GM23338 (cell line): ENCODE data around the gene ANKFN1. TPM values are rescaled to one million over a fixed set of nuclear protein-coding genes. Genes with fewer than 3 reads are reported as not detected.

ENCODE experiments used
- ATAC-seq: fragments of 200-7000 bp; cut with Tn5 transposase; 3 replicates; pipeline ENCODE4 v1.9.1; 2020
- DNase-seq: peaks from one replicate; pipeline ENCODE4 v3.0.0-alpha.2; 2015; ENCODE audit warnings: low spot score
- H2AFZ ChIP-seq: fragments of 200-600 bp; sonication (generic); 2 replicates; pipeline ENCODE4 v1.8.0; 2016; ENCODE audit warnings: antibody characterized with exemption, mild to moderate bottlenecking, moderate library complexity
- H3F3A ChIP-seq: fragments of 200-600 bp; sonication (generic); replicated peaks from 2 replicates; pipeline ENCODE4 v1.8.0; 2017; ENCODE audit warnings: antibody characterized with exemption, mixed run types, low read depth
- H3K27ac ChIP-seq: fragments of 200-600 bp; sonication (generic); 2 replicates; pipeline ENCODE4 v1.6.1; 2016; ENCODE audit warnings: low read depth
- H3K27me3 ChIP-seq: fragments of 200-600 bp; sonication (generic); 2 replicates; pipeline ENCODE4 v1.8.0; 2016; ENCODE audit warnings: mild to moderate bottlenecking, mixed run types, moderate library complexity; ENCODE audit not compliant: insufficient read depth
- H3K36me3 ChIP-seq: fragments of 200-600 bp; sonication (generic); 2 replicates; pipeline ENCODE4 v1.8.0; 2016; ENCODE audit warnings: mild to moderate bottlenecking; ENCODE audit not compliant: insufficient read depth
- H3K4me1 ChIP-seq: fragments of 200-600 bp; sonication (generic); 2 replicates; pipeline ENCODE4 v1.8.0; 2016; ENCODE audit warnings: mild to moderate bottlenecking, moderate library complexity; ENCODE audit not compliant: insufficient read depth
- H3K4me2 ChIP-seq: fragments of 200-600 bp; sonication (generic); 2 replicates; pipeline ENCODE4 v1.7.1; 2017; ENCODE audit warnings: mixed run types
- H3K4me3 ChIP-seq: fragments of 200-600 bp; sonication (generic); 2 replicates; pipeline ENCODE4 v1.6.1; 2016; ENCODE audit warnings: mixed run types
- H3K79me2 ChIP-seq: fragments of 200-600 bp; sonication (generic); replicated peaks from 2 replicates; pipeline ENCODE4 v1.8.0; 2017; ENCODE audit warnings: mild to moderate bottlenecking; ENCODE audit not compliant: insufficient read depth
- H3K9me2 ChIP-seq: fragments of 200-600 bp; sonication (generic); 2 replicates; pipeline ENCODE4 v1.8.0; 2017; ENCODE audit not compliant: insufficient read depth
- H4K20me1 ChIP-seq: fragments of 200-600 bp; sonication (generic); replicated peaks from 2 replicates; pipeline ENCODE4 v1.8.0; 2017; ENCODE audit warnings: mild to moderate bottlenecking; ENCODE audit not compliant: insufficient read depth
- H3K27ac Mint-ChIP-seq: 2 replicates; pipeline ENCODE4 v1.8.0; 2020; ENCODE audit warnings: inconsistent platforms, mild to moderate bottlenecking, moderate library complexity, mixed read lengths
- H3K27me3 Mint-ChIP-seq: 3 replicates; pipeline ENCODE4 v1.8.0; 2022; ENCODE audit warnings: low read depth, mild to moderate bottlenecking, moderate library complexity, mixed read lengths, inconsistent platforms; ENCODE audit not compliant: insufficient read depth, poor library complexity
- H3K36me3 Mint-ChIP-seq: 3 replicates; pipeline ENCODE4 v1.8.0; 2021; ENCODE audit warnings: low read depth, mild to moderate bottlenecking, inconsistent platforms, moderate library complexity, mixed read lengths
- H3K4me1 Mint-ChIP-seq: 3 replicates; pipeline ENCODE4 v1.8.0; 2020; ENCODE audit warnings: mild to moderate bottlenecking, inconsistent platforms, mixed read lengths
- H3K4me3 Mint-ChIP-seq: 3 replicates; pipeline ENCODE4 v1.8.0; 2021; ENCODE audit warnings: moderate library complexity, mild to moderate bottlenecking, inconsistent platforms, mixed read lengths
- H3K9me3 Mint-ChIP-seq: 3 replicates; pipeline ENCODE4 v1.8.0; 2020; ENCODE audit warnings: moderate library complexity, mild to moderate bottlenecking, inconsistent platforms, mixed read lengths
- CREB1 ChIP-seq: fragments of 250-450 bp; sonication (Bioruptor Pico); IDR thresholded peaks from 2 replicates; pipeline ENCODE4 v1.5.0; 2020; ENCODE audit warnings: low read depth, mild to moderate bottlenecking, moderate library complexity
- CTCF ChIP-seq, 2 experiments: fragments of 200-600 bp in 1 of 2; sonication (generic) in 1 of 2; conservative IDR thresholded peaks; 2 replicates each; pipeline versions ENCODE4 v1.5.1 to v1.6.1; 2016 to 2017; ENCODE audit warnings: antibody characterized with exemption in 2 of 2, low read depth in 2 of 2, mild to moderate bottlenecking in 2 of 2, moderate library complexity in 1 of 2
- EZH2 ChIP-seq: fragments of 200-600 bp; sonication (generic); IDR thresholded peaks from one replicate; pipeline ENCODE4 v1.8.0; 2017; ENCODE audit warnings: antibody characterized with exemption, mild to moderate bottlenecking, low read depth; ENCODE audit not compliant: unreplicated experiment
- EZH2phosphoT487 ChIP-seq: fragments of 200-600 bp; sonication (generic); IDR thresholded peaks from one replicate; pipeline ENCODE4 v1.8.1; 2018; ENCODE audit warnings: antibody characterized with exemption; ENCODE audit not compliant: unreplicated experiment
- JUNB ChIP-seq: IDR thresholded peaks from one replicate; pipeline ENCODE4 v1.6.1; 2016; ENCODE audit warnings: antibody characterized with exemption; ENCODE audit not compliant: unreplicated experiment
- NANOG ChIP-seq: IDR thresholded peaks from 2 replicates; pipeline ENCODE4 v1.6.1; 2016; ENCODE audit warnings: antibody characterized with exemption, borderline replicate concordance
- POLR2AphosphoS5 ChIP-seq: IDR thresholded peaks from 2 replicates; pipeline ENCODE4 v1.6.1; 2016; ENCODE audit warnings: antibody characterized with exemption, low read depth
- STAT1 ChIP-seq: IDR thresholded peaks from one replicate; pipeline ENCODE4 v1.6.1; 2016; ENCODE audit warnings: antibody characterized with exemption; ENCODE audit not compliant: unreplicated experiment
- ZNF331 ChIP-seq: fragments of 250-450 bp; sonication (Bioruptor Pico); IDR thresholded peaks from 2 replicates; pipeline ENCODE4 v1.5.0; 2020; ENCODE audit warnings: low read depth, mild to moderate bottlenecking, moderate library complexity
- ZNF462 ChIP-seq: fragments of 250-450 bp; sonication (Bioruptor Pico); IDR thresholded peaks from 2 replicates; pipeline ENCODE4 v1.5.0; 2020; ENCODE audit warnings: mild to moderate bottlenecking, moderate library complexity
- polyA plus RNA-seq: library from polyadenylated mRNA; unstranded; fragments of >200 nt; fragmentation: Nextera tagmentation; extraction: Ambion mirVana; gene quantifications from 2 replicates; pipeline ENCODE4 v1.2.1, GENCODE V29; 2016
- total RNA-seq: library from RNA; depleted of rRNA; stranded (reverse); fragments of >200 nt; shearing (Covaris generic); gene quantifications from 2 replicates; pipeline ENCODE4 v1.2.3, GENCODE V29; 2014
- TF ChIP-seq, protein P1 (sequence below): IDR thresholded peaks from one replicate; pipeline ENCODE4 v1.6.1; 2018; ENCODE audit warnings: antibody characterized with exemption; ENCODE audit not compliant: unreplicated experiment
- TF ChIP-seq, protein P2 (sequence below): IDR thresholded peaks from 2 replicates; pipeline ENCODE4 v1.6.1; 2016; ENCODE audit warnings: antibody characterized with exemption

ANKFN1 gene
- total and polyA plus RNA-seq, 2 experiments from 2014 or later = not detected

DNA sequence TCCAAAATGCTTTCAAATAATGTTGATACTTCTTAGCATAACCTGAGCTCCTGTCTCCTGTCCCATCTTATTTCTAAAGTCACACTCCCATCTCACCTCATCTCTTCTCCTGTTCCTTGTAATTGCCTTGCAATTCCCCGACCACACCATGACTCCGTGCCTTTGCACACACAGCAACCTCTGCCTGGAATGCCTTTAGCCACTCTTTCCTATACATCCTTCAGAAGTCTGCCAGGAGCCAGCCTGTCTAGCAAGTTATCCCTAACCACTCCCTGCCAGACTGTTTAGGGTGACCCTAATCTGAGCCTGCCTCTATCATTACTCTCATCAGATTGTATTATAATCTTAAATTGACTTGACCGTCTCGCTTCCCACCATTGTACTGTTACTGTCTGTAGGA is 272.2 kb downstream of the ANKFN1 start (continued):
- TF ChIP-seq ZNF462 (CRISPR knock-in tag) (no peak), STAT1 (no peak), NANOG (no peak), EZH2phosphoT487 (no peak), CTCF (conservative IDR thresholded peaks at IDR 0.05; ENCODE audit: low read depth in 2 of 2) (no peak)

DNA sequence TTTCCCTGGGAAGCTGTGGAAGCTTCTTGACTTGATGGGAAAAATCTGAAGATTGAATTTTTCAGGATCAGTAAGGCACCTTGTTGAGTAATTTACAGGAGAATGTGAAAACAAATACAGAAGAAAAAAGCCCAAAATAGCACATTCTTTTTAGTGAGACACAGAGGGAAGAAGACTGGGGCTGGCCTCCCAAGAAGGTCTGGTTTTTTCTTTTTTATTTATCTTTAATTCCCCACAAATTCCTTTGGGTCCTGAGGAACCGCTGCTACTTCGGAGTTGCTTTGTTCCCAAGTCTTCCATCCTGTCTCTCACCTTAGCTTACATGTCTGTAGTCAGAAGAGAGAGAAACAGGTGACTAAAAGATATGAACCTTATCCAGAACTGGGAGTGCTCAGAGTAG is 273.6 kb downstream of the ANKFN1 start:
- Mint-ChIP-seq H3K27ac (no peak overlapping the region), H3K36me3 (no peaks in the 10 kb centered on the region), H3K4me1 (peaks cover 7% of the 10 kb centered on the region), H3K9me3 (no peaks in the 10 kb centered on the region), H3K4me3 (no peak overlapping the region), H3K27me3 (no peaks in the 10 kb centered on the region)
- no peak overlapping the region for H3K4me2 ChIP-seq
- no peak for DNase-seq
- peak overlapping the region; percentile 61; the same call in 1 of the 2 replicates for H2AFZ ChIP-seq
- H4K20me1 ChIP-seq = no peaks in the 10 kb centered on the region
- no peaks in the 10 kb centered on the region for H3K9me2 ChIP-seq
- no peak overlapping the region for H3K27ac ChIP-seq
- no peaks in the 10 kb centered on the region for H3K36me3 ChIP-seq
- H3K4me3 ChIP-seq = no peak overlapping the region
- ATAC-seq = no peak
- no peaks in the 10 kb centered on the region for H3F3A ChIP-seq
- no peaks in the 10 kb centered on the region for H3K79me2 ChIP-seq
- TF ChIP-seq POLR2AphosphoS5 (no peak), EZH2phosphoT487 (no peak), EZH2 (no peak), JUNB (no peak), ZNF331 (CRISPR knock-in tag) (no peak), NANOG (no peak), STAT1 (no peak), CREB1 (CRISPR knock-in tag) (no peak)
- TF ChIP-seq, protein P1, sequence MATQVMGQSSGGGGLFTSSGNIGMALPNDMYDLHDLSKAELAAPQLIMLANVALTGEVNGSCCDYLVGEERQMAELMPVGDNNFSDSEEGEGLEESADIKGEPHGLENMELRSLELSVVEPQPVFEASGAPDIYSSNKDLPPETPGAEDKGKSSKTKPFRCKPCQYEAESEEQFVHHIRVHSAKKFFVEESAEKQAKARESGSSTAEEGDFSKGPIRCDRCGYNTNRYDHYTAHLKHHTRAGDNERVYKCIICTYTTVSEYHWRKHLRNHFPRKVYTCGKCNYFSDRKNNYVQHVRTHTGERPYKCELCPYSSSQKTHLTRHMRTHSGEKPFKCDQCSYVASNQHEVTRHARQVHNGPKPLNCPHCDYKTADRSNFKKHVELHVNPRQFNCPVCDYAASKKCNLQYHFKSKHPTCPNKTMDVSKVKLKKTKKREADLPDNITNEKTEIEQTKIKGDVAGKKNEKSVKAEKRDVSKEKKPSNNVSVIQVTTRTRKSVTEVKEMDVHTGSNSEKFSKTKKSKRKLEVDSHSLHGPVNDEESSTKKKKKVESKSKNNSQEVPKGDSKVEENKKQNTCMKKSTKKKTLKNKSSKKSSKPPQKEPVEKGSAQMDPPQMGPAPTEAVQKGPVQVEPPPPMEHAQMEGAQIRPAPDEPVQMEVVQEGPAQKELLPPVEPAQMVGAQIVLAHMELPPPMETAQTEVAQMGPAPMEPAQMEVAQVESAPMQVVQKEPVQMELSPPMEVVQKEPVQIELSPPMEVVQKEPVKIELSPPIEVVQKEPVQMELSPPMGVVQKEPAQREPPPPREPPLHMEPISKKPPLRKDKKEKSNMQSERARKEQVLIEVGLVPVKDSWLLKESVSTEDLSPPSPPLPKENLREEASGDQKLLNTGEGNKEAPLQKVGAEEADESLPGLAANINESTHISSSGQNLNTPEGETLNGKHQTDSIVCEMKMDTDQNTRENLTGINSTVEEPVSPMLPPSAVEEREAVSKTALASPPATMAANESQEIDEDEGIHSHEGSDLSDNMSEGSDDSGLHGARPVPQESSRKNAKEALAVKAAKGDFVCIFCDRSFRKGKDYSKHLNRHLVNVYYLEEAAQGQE = no peak
- TF ChIP-seq, protein P2, sequence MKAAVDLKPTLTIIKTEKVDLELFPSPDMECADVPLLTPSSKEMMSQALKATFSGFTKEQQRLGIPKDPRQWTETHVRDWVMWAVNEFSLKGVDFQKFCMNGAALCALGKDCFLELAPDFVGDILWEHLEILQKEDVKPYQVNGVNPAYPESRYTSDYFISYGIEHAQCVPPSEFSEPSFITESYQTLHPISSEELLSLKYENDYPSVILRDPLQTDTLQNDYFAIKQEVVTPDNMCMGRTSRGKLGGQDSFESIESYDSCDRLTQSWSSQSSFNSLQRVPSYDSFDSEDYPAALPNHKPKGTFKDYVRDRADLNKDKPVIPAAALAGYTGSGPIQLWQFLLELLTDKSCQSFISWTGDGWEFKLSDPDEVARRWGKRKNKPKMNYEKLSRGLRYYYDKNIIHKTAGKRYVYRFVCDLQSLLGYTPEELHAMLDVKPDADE = no peak
- H3K4me1 ChIP-seq = peaks cover 4% of the 10 kb centered on the region
- no peaks in the 10 kb centered on the region for H3K27me3 ChIP-seq
